Calu3 (cell line): Measurements from ENCODE around the gene DMD. TPM values are rescaled to one million over a fixed set of nuclear protein-coding genes. Genes with fewer than 3 reads are reported as not detected.

Experiments
- BruUV-seq: library from RNA; stranded (reverse); fragments of 400-500 nt; replicated peaks from 2 replicates; lab custom pipeline; 2021; lab: Mats Ljungman, UMichigan
- CTCF ChIA-PET: fragments of 300-600 bp; sonication (Branson Sonifier 250); formaldehyde crosslinking; loops from one replicate; lab custom pipeline; 2022; ENCODE audit warnings: antibody characterized with exemption; lab: Charles Lee
- DNase-seq: peaks from one replicate; pipeline ENCODE4 v3.0.0; 2022
- H3K27ac Mint-ChIP-seq: one replicate; pipeline ENCODE4 v1.8.0; 2022; ENCODE audit warnings: mixed read lengths; ENCODE audit not compliant: unreplicated experiment
- H3K27me3 Mint-ChIP-seq: one replicate; pipeline ENCODE4 v1.8.0; 2022; ENCODE audit warnings: mixed read lengths; ENCODE audit not compliant: unreplicated experiment
- H3K36me3 Mint-ChIP-seq: one replicate; pipeline ENCODE4 v1.8.0; 2022; ENCODE audit warnings: mild to moderate bottlenecking, moderate library complexity, mixed read lengths; ENCODE audit not compliant: insufficient read depth, unreplicated experiment
- H3K4me1 Mint-ChIP-seq: one replicate; pipeline ENCODE4 v1.8.0; 2022; ENCODE audit warnings: mild to moderate bottlenecking, low read depth, mixed read lengths; ENCODE audit not compliant: unreplicated experiment
- H3K4me3 Mint-ChIP-seq: one replicate; pipeline ENCODE4 v1.8.0; 2022; ENCODE audit warnings: mild to moderate bottlenecking, low read depth, moderate library complexity, mixed read lengths; ENCODE audit not compliant: unreplicated experiment
- H3K9me3 Mint-ChIP-seq: one replicate; pipeline ENCODE4 v1.8.0; 2022; ENCODE audit warnings: low read depth, mixed read lengths; ENCODE audit not compliant: unreplicated experiment
- CTCF ChIP-seq: fragments of 200-600 bp; IDR thresholded peaks from one replicate; pipeline ENCODE4 v1.8.0; 2022; ENCODE audit warnings: antibody characterized with exemption; ENCODE audit not compliant: unreplicated experiment
- intact Hi-C: fragments of 100-400 bp; cut with micrococcal nuclease; formaldehyde crosslinking; loops from one replicate; pipeline ENCODE4 v1.10.0; 2022; ENCODE audit not compliant: unreplicated experiment
- total RNA-seq: library from RNA; stranded (reverse); gene quantifications from 2 replicates; pipeline ENCODE4 v1.2.3, GENCODE V29; 2022

The DMD gene
- total RNA-seq, 1 experiment from 2014 or later = 11.6 TPM

DNA sequence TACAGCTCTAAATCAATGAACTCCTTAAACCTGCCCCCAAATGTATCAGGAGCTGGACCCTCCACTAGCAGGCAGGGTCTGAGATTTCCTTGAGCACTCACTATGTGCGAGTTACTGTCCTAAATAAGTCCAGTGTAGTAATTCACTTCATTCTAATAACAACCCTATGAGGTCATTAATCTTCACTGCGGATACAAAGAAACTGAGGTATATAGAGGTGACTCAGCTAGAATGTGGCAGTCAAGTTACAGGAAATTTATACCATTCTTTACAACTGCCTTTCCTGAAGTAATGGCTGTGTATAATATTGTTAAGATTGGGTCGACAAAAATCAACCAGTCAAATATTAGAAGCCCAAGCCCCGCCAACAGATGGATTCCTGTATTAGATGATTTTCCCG, 1665.6 kb downstream of the DMD start:
- no peak overlapping the region for H3K4me3 Mint-ChIP-seq
- BruUV-seq = no TSS peak
- no peak for DNase-seq
- H3K9me3 Mint-ChIP-seq = no peaks in the 10 kb centered on the region
- CTCF ChIA-PET = no interaction called here
- peaks cover 8% of the 10 kb centered on the region for H3K4me1 Mint-ChIP-seq
- TF ChIP-seq CTCF = no peak
- no peaks in the 10 kb centered on the region for H3K36me3 Mint-ChIP-seq
- H3K27ac Mint-ChIP-seq = no peak overlapping the region
- intact Hi-C loops = no loop called here
- no peaks in the 10 kb centered on the region for H3K27me3 Mint-ChIP-seq

- intact Hi-C loops = no loop called here
- H3K36me3 Mint-ChIP-seq = no peaks in the 10 kb centered on the region
- peaks cover 8% of the 10 kb centered on the region for H3K4me1 Mint-ChIP-seq
- no TSS peak for BruUV-seq
- CTCF ChIA-PET = no interaction called here
- no peak overlapping the region for H3K27ac Mint-ChIP-seq
- H3K4me3 Mint-ChIP-seq = no peak overlapping the region
- no peak for TF ChIP-seq CTCF
- no peaks in the 10 kb centered on the region for H3K27me3 Mint-ChIP-seq
- no peaks in the 10 kb centered on the region for H3K9me3 Mint-ChIP-seq
- DNase-seq = no peak
These were observed 1666.2 kb downstream of the DMD start for GRCh38 chrX:31545191-31545590.

DNA sequence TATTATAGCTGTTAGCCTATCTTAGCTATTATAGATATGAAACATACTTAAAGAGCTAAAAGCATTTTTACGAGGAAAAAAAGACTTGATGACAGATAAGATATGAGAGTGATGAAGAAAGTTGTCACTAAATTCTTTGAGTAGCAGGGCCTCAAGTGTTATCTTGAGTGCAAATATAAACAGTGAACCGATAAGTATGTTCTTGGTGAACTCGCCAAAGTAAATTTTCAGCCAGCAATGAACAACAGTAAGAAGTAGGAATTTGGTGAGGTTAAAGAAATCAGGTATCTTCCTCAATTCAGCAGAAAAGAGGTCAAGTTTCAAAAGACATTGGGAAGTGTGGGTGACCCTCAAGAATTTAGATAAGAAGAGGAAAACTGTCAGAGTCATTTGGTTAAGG, 1667.7 kb downstream of the DMD start:
- BruUV-seq = no TSS peak
- H3K4me1 Mint-ChIP-seq = peaks cover 15% of the 10 kb centered on the region
- H3K9me3 Mint-ChIP-seq = no peaks in the 10 kb centered on the region
- no peaks in the 10 kb centered on the region for H3K36me3 Mint-ChIP-seq
- intact Hi-C loops = no loop called here
- H3K27ac Mint-ChIP-seq = no peak overlapping the region
- no peaks in the 10 kb centered on the region for H3K27me3 Mint-ChIP-seq
- no peak overlapping the region for H3K4me3 Mint-ChIP-seq
- TF ChIP-seq CTCF = no peak
- CTCF ChIA-PET = no interaction called here
- no peak for DNase-seq

- no peak for TF ChIP-seq CTCF
- Mint-ChIP-seq H3K9me3 (no peaks in the 10 kb centered on the region), H3K27ac (no peak overlapping the region), H3K4me3 (no peak overlapping the region), H3K36me3 (no peaks in the 10 kb centered on the region), H3K27me3 (no peaks in the 10 kb centered on the region), H3K4me1 (peaks cover 15% of the 10 kb centered on the region)
- intact Hi-C loops = no loop called here
- CTCF ChIA-PET = no interaction called here
- no peak for DNase-seq
- BruUV-seq = no TSS peak
These were observed 1668.8 kb downstream of the DMD start for GRCh38 chrX:31542566-31542965.
